Measurements from ENCODE around the gene MAML2. TPM values are rescaled to one million over a fixed set of nuclear protein-coding genes. Genes with fewer than 3 reads are reported as not detected.

The MAML2 gene
- total RNA-seq, 1 experiment from 2014 or later: 2.7 TPM

DNA sequence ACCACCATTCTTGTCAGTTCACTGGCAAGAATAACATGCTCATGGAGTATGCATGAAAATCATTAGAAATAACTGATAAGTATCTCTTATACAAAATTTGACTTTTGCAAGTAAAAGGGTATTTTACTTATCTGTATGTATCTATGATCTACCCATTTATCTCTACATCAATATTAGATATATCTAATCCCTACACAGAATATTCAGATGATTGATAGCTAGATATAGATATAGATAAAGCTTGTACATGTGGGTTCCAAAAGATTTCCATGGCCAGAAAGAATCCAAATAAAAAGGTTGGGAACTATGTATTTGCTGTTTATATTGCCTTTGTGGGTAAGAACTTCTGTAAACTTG, 185.5 kb downstream of the MAML2 start:
- Histone ChIP-seq H2BK12ac (ENCODE audit: insufficient read length, low read depth, low read length) (no peak overlapping the region), H2AK5ac (ENCODE audit: insufficient read length, low read length) (no peak overlapping the region), H3K9me3 (ENCODE audit: control insufficient read depth, low read depth, low read length) (no peaks in the 10 kb centered on the region), H3T11ph (ENCODE audit: low read length) (no peak overlapping the region), H4K20me1 (ENCODE audit: control insufficient read depth, insufficient read depth, insufficient read length) (no peaks in the 10 kb centered on the region), H3K56ac (ENCODE audit: insufficient read length, low read depth, low read length) (no peak overlapping the region), H3K27ac (ENCODE audit: insufficient read length, low read depth, low read length) (no peak overlapping the region), H2BK120ac (ENCODE audit: low read depth, low read length, poor library complexity, severe bottlenecking) (no peak overlapping the region), H4K5ac (ENCODE audit: insufficient read length, low read depth, low read length) (no peak overlapping the region), H3K4ac (ENCODE audit: low read depth, low read length) (no peak overlapping the region), H3K9ac (ENCODE audit: extremely low read depth, insufficient read length, low read length) (no peak overlapping the region), H3K23ac (ENCODE audit: insufficient read length, low read depth, low read length) (no peak overlapping the region), H3K14ac (ENCODE audit: insufficient read depth, low read length) (no peak overlapping the region), H2BK15ac (ENCODE audit: low read depth, low read length) (no peak overlapping the region), H3K27me3 (ENCODE audit: insufficient read depth, low read length) (no peaks in the 10 kb centered on the region), H3K18ac (ENCODE audit: insufficient read length, low read depth, low read length) (no peak overlapping the region), H2BK5ac (ENCODE audit: insufficient read length, low read length) (no peak overlapping the region), H3K23me2 (ENCODE audit: insufficient read length, low read depth, low read length, poor library complexity, severe bottlenecking) (no peaks in the 10 kb centered on the region), H3K4me1 (ENCODE audit: insufficient read depth, low read length) (peaks cover 10% of the 10 kb centered on the region; the same call in 1 of the 2 replicates), H3K4me2 (ENCODE audit: insufficient read depth, insufficient read length, low read length) (no peak overlapping the region), H4K91ac (ENCODE audit: insufficient read length, low read depth, low read length) (no peak overlapping the region), H2BK20ac (ENCODE audit: low read depth, low read length, poor library complexity, severe bottlenecking) (no peak overlapping the region), H3K79me2 (ENCODE audit: insufficient read depth, low read length) (no peaks in the 10 kb centered on the region), H3K79me1 (ENCODE audit: insufficient read depth, low read depth, low read length, poor library complexity, severe bottlenecking) (no peaks in the 10 kb centered on the region), H2AFZ (ENCODE audit: low read length) (no peak overlapping the region), H4K8ac (replicated peaks; ENCODE audit: insufficient read length, low read depth, low read length) (no peak overlapping the region)
- Mint-ChIP-seq H3K4me3 (no peak overlapping the region), H3K27ac (no peak overlapping the region), H3K27me3 (ENCODE audit: low read depth) (no peaks in the 10 kb centered on the region), H3K4me1 (peaks cover 27 to 47% of the 10 kb centered on the region in 2 experiments), H3K9me3 (no peaks in the 10 kb centered on the region), H3K36me3 (ENCODE audit: insufficient read depth in 1 of 3, low read depth in 3 of 3) (no peaks in the 10 kb centered on the region)
- no peak for DNase-seq
- TF ChIP-seq, protein P1, sequence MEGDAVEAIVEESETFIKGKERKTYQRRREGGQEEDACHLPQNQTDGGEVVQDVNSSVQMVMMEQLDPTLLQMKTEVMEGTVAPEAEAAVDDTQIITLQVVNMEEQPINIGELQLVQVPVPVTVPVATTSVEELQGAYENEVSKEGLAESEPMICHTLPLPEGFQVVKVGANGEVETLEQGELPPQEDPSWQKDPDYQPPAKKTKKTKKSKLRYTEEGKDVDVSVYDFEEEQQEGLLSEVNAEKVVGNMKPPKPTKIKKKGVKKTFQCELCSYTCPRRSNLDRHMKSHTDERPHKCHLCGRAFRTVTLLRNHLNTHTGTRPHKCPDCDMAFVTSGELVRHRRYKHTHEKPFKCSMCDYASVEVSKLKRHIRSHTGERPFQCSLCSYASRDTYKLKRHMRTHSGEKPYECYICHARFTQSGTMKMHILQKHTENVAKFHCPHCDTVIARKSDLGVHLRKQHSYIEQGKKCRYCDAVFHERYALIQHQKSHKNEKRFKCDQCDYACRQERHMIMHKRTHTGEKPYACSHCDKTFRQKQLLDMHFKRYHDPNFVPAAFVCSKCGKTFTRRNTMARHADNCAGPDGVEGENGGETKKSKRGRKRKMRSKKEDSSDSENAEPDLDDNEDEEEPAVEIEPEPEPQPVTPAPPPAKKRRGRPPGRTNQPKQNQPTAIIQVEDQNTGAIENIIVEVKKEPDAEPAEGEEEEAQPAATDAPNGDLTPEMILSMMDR (conservative IDR thresholded peaks at IDR 0.05): no peak
